HG03442 (cell line): ENCODE results near the gene FOXK2.
A peak's percentile ranks its signal among the peaks of the same experiment; 100 is the strongest.
"Not testable (repeated sequence)": the region's sequence is repeated elsewhere in the genome, so short reads cannot be mapped to it uniquely, and the experiment has no call there.

Experiments used
- ATAC-seq: cut with Tn5 transposase; IDR thresholded peaks from one replicate; pipeline ENCODE4 v1.9.1; 2021; ENCODE audit warnings: mild to moderate bottlenecking, moderate library complexity; ENCODE audit not compliant: unreplicated experiment

Gene FOXK2

GRCh38 chr17:82528484-82529265 lies 9.1 kb downstream of the FOXK2 start:
- no peak for ATAC-seq

- ATAC-seq, result no peak
Measured at GRCh38 chr17:82529914-82530300, 10.4 kb downstream of the FOXK2 start.

- ATAC-seq, result no peak
Measured at GRCh38 chr17:82531431-82531881, 11.9 kb downstream of the FOXK2 start.

- no peak for ATAC-seq
Measured at GRCh38 chr17:82534401-82534812, 14.9 kb downstream of the FOXK2 start.

- no peak for ATAC-seq
Measured at GRCh38 chr17:82536512-82537201, 17.1 kb downstream of the FOXK2 start.

GRCh38 chr17:82537228-82537627 lies 17.7 kb downstream of the FOXK2 start:
- not testable (repeated sequence) for ATAC-seq

- not testable (repeated sequence) for ATAC-seq
Measured at GRCh38 chr17:82539076-82539475, 19.5 kb downstream of the FOXK2 start.

GRCh38 chr17:82542439-82542838 lies 22.9 kb downstream of the FOXK2 start:
- ATAC-seq, result no peak

GRCh38 chr17:82544431-82545070 lies 25.0 kb downstream of the FOXK2 start:
- no peak for ATAC-seq

- no peak for ATAC-seq
Measured at GRCh38 chr17:82545071-82545462, 25.5 kb downstream of the FOXK2 start.

- ATAC-seq, result no peak
Measured at GRCh38 chr17:82547981-82548380, 28.4 kb downstream of the FOXK2 start.

- ATAC-seq, result no peak
Measured at GRCh38 chr17:82548681-82549303, 29.3 kb downstream of the FOXK2 start.

- peak; percentile 72 for ATAC-seq
Measured at GRCh38 chr17:82551779-82552457, 32.4 kb downstream of the FOXK2 start.

- no peak for ATAC-seq
Measured at GRCh38 chr17:82552580-82552979, 33.0 kb downstream of the FOXK2 start.

- ATAC-seq, result no peak
Measured at GRCh38 chr17:82553210-82553930, 33.8 kb downstream of the FOXK2 start.

GRCh38 chr17:82557510-82557909 lies 38.0 kb downstream of the FOXK2 start:
- ATAC-seq, result not testable (repeated sequence)

- ATAC-seq, result no peak
Measured at GRCh38 chr17:82559566-82560251, 40.2 kb downstream of the FOXK2 start.

GRCh38 chr17:82560252-82560642 lies 40.7 kb downstream of the FOXK2 start:
- ATAC-seq, result no peak

GRCh38 chr17:82560802-82561428 lies 41.4 kb downstream of the FOXK2 start:
- no peak for ATAC-seq
